GM18507 (cell line): ENCODE data around the gene RNH1.

ENCODE experiments used
- DNase-seq: peaks from one replicate; pipeline ENCODE4 v3.0.0; 2011; ENCODE audit warnings: low read depth; ENCODE audit not compliant: insufficient read length; ENCODE audit errors: extremely low spot score
- FAIRE-seq: peaks from 2 replicates; lab custom pipeline; 2011; peaks lifted over from hg19 to GRCh38; lab: Jason Lieb, UNC

RNH1 gene

GRCh38 chr11:502288-503178 is 4.5 kb downstream of the RNH1 start:
- no peak for FAIRE-seq

GRCh38 chr11:501683-502287 is 5.3 kb downstream of the RNH1 start:
- no peak for DNase-seq
- no peak for FAIRE-seq

More at GRCh38 chr11:502288-503178, 4.5 kb downstream of the RNH1 start:
- DNase-seq, result no peak

GRCh38 chr11:501001-501682 is 5.9 kb downstream of the RNH1 start:
- FAIRE-seq (no peak), DNase-seq (no peak)

GRCh38 chr11:499201-500076 is 7.6 kb downstream of the RNH1 start:
- FAIRE-seq, result no peak
- no peak for DNase-seq

- no peak for FAIRE-seq
Measured at GRCh38 chr11:498297-499181, 8.5 kb downstream of the RNH1 start.

GRCh38 chr11:497565-498296 is 9.3 kb downstream of the RNH1 start:
- FAIRE-seq, result no peak
- DNase-seq, result no peak

More at GRCh38 chr11:498297-499181, 8.5 kb downstream of the RNH1 start:
- DNase-seq, result no peak

- DNase-seq, result no peak
- no peak for FAIRE-seq
Measured at GRCh38 chr11:496834-497564, 10.0 kb downstream of the RNH1 start.

- DNase-seq, result no peak
- no peak for FAIRE-seq
Measured at GRCh38 chr11:495537-495931, 11.5 kb downstream of the RNH1 start.

- DNase-seq (no peak), FAIRE-seq (no peak)
Measured at GRCh38 chr11:494761-495536, 12.1 kb downstream of the RNH1 start.

GRCh38 chr11:492427-493226 is 14.4 kb downstream of the RNH1 start:
- FAIRE-seq, result no peak
- DNase-seq, result no peak

- FAIRE-seq, result no peak
Measured at GRCh38 chr11:491358-491757, 15.7 kb downstream of the RNH1 start.

GRCh38 chr11:490930-491260 is 16.1 kb downstream of the RNH1 start:
- FAIRE-seq, result no peak
- DNase-seq, result no peak

More at GRCh38 chr11:491358-491757, 15.7 kb downstream of the RNH1 start:
- no peak for DNase-seq

- no peak for DNase-seq
- FAIRE-seq, result no peak
Measured at GRCh38 chr11:490186-490929, 16.7 kb downstream of the RNH1 start.

GRCh38 chr11:489610-490185 is 17.3 kb downstream of the RNH1 start:
- DNase-seq, result no peak
- no peak for FAIRE-seq

- FAIRE-seq (no peak), DNase-seq (no peak)
Measured at GRCh38 chr11:488992-489391, 18.1 kb downstream of the RNH1 start.
